ENCODE measurements around the gene KRT28.

The KRT28 gene

DNA sequence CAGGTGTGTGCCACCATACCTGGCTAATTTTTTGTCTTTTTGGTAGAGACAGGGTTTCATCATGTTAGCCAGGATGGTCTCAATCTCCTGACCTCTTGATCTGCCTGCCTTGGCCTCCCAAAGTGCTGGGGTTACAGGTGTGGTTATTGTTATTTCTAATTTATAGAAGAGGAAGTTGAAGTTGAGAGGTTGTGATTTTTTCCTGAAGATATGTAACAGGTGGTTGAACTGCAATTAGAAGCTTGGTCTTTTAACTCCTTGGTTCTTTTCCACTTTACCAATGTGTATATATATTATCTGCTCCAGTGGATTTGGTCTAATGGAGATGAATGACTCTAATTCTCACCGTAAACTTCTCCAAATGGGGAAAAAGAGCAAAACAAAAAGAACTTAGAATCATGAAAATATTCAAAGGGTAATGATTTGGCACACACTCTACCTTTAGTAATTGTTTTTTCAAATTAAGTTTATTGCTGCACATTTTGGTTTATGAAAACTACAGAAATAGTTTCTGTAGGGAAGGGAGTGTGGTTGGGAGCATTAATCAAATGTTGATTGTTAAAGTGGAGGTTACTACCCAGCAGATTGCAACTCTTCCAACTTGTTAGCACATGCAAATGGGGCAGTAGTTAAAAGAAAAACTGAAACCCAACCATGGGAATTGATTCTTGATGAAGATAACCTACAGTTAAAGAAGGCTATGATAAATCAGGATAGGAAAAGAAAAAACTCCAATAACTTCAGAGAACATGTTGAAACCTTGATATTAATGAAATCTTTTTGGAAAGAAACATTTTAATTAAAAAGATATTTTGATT is 24.5 kb upstream of the KRT28 start:
- no peak for TF ChIP-seq POLR2AphosphoS5 (IDR thresholded peaks at IDR 0.05; ENCODE audit: low read depth, low read length)
- no peak for TF ChIP-seq SIN3A (IDR thresholded peaks at IDR 0.05; ENCODE audit: borderline replicate concordance, insufficient read depth, low read length)
- no peak for TF ChIP-seq TAF1 (IDR thresholded peaks at IDR 0.05; ENCODE audit: borderline replicate concordance, insufficient read depth, low read length)
- TF ChIP-seq FOXP2 (optimal IDR thresholded peaks at IDR 0.05; ENCODE audit: borderline replicate concordance, extremely low read depth, extremely low read length, insufficient read depth), result no peak
- TF ChIP-seq, protein P1, sequence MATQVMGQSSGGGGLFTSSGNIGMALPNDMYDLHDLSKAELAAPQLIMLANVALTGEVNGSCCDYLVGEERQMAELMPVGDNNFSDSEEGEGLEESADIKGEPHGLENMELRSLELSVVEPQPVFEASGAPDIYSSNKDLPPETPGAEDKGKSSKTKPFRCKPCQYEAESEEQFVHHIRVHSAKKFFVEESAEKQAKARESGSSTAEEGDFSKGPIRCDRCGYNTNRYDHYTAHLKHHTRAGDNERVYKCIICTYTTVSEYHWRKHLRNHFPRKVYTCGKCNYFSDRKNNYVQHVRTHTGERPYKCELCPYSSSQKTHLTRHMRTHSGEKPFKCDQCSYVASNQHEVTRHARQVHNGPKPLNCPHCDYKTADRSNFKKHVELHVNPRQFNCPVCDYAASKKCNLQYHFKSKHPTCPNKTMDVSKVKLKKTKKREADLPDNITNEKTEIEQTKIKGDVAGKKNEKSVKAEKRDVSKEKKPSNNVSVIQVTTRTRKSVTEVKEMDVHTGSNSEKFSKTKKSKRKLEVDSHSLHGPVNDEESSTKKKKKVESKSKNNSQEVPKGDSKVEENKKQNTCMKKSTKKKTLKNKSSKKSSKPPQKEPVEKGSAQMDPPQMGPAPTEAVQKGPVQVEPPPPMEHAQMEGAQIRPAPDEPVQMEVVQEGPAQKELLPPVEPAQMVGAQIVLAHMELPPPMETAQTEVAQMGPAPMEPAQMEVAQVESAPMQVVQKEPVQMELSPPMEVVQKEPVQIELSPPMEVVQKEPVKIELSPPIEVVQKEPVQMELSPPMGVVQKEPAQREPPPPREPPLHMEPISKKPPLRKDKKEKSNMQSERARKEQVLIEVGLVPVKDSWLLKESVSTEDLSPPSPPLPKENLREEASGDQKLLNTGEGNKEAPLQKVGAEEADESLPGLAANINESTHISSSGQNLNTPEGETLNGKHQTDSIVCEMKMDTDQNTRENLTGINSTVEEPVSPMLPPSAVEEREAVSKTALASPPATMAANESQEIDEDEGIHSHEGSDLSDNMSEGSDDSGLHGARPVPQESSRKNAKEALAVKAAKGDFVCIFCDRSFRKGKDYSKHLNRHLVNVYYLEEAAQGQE (IDR thresholded peaks at IDR 0.05; ENCODE audit: insufficient read depth in 1 of 2, low read depth in 2 of 2, low read length in 2 of 2), result no peak

DNA sequence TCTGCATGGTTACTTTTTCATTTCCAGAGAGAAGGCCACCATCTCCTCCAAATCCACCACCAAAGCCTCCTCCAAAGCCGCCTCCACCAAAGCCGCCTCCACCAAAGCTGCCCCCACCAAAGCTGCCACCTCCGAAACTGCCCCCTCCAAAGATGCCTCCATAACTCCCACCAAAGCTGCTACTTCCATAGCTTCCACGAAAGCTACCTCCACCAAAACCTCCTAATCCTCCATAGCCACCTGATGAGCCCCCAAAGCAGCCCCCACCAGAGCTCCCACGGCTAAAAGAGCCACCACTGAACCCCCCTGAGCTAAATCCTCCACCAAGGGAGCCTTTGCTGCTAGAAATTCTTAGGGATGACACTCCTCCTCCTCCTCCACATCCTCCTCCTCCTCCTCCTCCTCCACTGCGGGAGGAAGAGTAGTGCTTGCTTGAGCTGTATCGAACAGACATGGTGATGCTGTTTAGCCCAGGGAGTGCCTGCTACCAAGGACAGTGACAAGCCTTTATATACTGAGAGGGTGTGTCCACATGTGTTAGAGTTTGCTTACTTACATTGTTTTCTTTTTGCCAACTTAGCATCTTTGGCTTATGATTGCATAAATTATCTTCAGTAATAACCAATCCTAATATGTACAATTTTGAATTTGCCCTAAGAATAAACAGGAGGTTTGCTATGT is 22.5 kb upstream of the KRT28 start, which contains the start of gene KRT10:
Gene KRT10, minus strand, starts transcription at position 483 of the 681 bp plus-strand sequence. Its CDS starts 29 bp downstream, at position 454.
- TF ChIP-seq TAF1 (IDR thresholded peaks at IDR 0.05; ENCODE audit: borderline replicate concordance, insufficient read depth, low read length) (no peak), FOXP2 (optimal IDR thresholded peaks at IDR 0.05; ENCODE audit: borderline replicate concordance, extremely low read depth, extremely low read length, insufficient read depth) (no peak), SIN3A (IDR thresholded peaks at IDR 0.05; ENCODE audit: borderline replicate concordance, insufficient read depth, low read length) (no peak), POLR2AphosphoS5 (IDR thresholded peaks at IDR 0.05; ENCODE audit: low read depth, low read length) (no peak)
- TF ChIP-seq, protein P1 (IDR thresholded peaks at IDR 0.05; ENCODE audit: insufficient read depth in 1 of 2, low read depth in 2 of 2, low read length in 2 of 2), result peak; percentile 70 to 91

DNA sequence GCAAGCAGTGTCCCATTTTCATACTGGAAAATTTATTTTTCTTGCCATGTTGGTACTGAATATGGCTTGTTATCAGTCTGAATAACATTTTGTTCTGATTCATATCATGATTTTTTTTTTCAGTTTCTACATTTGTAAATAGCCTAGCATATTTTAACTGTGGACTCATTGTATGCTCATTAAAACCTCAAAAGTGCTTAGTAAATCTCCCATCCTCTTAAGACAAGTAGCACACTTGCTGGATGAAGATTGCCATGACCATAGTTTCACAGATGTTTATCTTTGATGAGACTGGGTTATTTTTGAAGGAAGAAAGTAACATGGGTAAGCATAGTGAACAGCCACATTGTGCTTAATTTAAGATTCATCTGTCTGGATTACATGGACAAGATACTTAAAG is 21.8 kb upstream of the KRT28 start:
- no peak for TF ChIP-seq POLR2AphosphoS5 (IDR thresholded peaks at IDR 0.05; ENCODE audit: low read depth, low read length)
- no peak for TF ChIP-seq SIN3A (IDR thresholded peaks at IDR 0.05; ENCODE audit: borderline replicate concordance, insufficient read depth, low read length)
- TF ChIP-seq TAF1 (IDR thresholded peaks at IDR 0.05; ENCODE audit: borderline replicate concordance, insufficient read depth, low read length), result no peak
- TF ChIP-seq FOXP2 (optimal IDR thresholded peaks at IDR 0.05; ENCODE audit: borderline replicate concordance, extremely low read depth, extremely low read length, insufficient read depth), result no peak
- TF ChIP-seq, protein P1 (IDR thresholded peaks at IDR 0.05; ENCODE audit: insufficient read depth in 1 of 2, low read depth in 2 of 2, low read length in 2 of 2), result no peak

DNA sequence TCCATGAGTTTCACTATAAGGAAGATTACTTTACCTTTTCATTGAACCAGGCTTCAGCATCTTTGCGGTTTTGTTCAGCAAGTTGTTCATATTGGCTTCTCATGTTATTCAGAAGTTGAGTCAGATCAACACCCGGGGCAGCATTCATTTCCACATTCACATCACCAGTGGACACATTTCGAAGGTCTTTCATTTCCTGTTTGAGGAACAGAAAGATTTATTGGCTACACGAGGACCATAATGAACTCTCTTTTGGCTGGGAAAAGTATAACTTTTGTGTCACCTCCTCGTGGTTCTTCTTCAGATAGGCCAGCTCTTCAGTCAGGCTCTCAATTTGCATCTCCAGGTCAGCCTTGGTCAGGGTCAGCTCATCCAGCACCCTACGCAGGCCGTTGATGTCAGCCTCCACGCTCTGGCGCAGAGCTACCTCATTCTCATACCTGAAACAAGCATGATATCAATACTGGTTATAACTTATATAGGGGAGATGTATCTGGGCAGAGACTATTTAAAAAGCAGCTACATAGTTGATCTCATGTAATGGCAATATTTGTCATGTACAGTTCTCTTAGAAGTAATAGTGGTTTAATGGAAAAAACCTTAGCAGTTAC is 20.6 kb upstream of the KRT28 start:
- TF ChIP-seq POLR2AphosphoS5 (IDR thresholded peaks at IDR 0.05; ENCODE audit: low read depth, low read length), result no peak
- TF ChIP-seq, protein P1 (IDR thresholded peaks at IDR 0.05; ENCODE audit: insufficient read depth in 1 of 2, low read depth in 2 of 2, low read length in 2 of 2), result no peak
- no peak for TF ChIP-seq SIN3A (IDR thresholded peaks at IDR 0.05; ENCODE audit: borderline replicate concordance, insufficient read depth, low read length)
- no peak for TF ChIP-seq FOXP2 (optimal IDR thresholded peaks at IDR 0.05; ENCODE audit: borderline replicate concordance, extremely low read depth, extremely low read length, insufficient read depth)
- no peak for TF ChIP-seq TAF1 (IDR thresholded peaks at IDR 0.05; ENCODE audit: borderline replicate concordance, insufficient read depth, low read length)

Data from PFSK-1 (cell line).